ENCODE results near the gene MRPL39. TPM values are rescaled to one million over a fixed set of nuclear protein-coding genes. Genes with fewer than 3 reads are reported as not detected.

MRPL39 gene
- polyA plus RNA-seq, 6 donors from 2014 or later = 38.4 to 65.4 (median 53.7) TPM

- Mint-ChIP-seq H3K27me3 (no peaks in the 10 kb centered on the region), H3K9me3 (peaks cover 8 to 31% (median 27%) of the 10 kb centered on the region in 7 donors), H3K4me3 (peak overlapping the region in 1 of 8 donors; percentile 35), H3K36me3 (peaks cover 14 to 25% of the 10 kb centered on the region in 2 donors), H3K27ac (peak overlapping the region in 1 of 6 donors; percentile 51), H3K4me1 (peaks cover 0 to 9% (median 6%) of the 10 kb centered on the region in 3 donors)
- no peak for DNase-seq
- ATAC-seq (ENCODE audit: low read depth in 2 of 2) = no peak
Measured at GRCh38 chr21:25537174-25537573, 70.1 kb downstream of the MRPL39 start.

GRCh38 chr21:25536752-25537151 lies 70.5 kb downstream of the MRPL39 start:
- peaks cover 14 to 25% of the 10 kb centered on the region in 2 donors for H3K36me3 Mint-ChIP-seq
- H3K9me3 Mint-ChIP-seq = peaks cover 8 to 31% (median 27%) of the 10 kb centered on the region in 7 donors
- peak overlapping the region in 2 of 6 donors; percentile 51 to 65 for H3K27ac Mint-ChIP-seq
- no peaks in the 10 kb centered on the region for H3K27me3 Mint-ChIP-seq
- DNase-seq (no peak), ATAC-seq (ENCODE audit: low read depth in 2 of 2) (peak in 1 of 2 donors; percentile 49)
- no peak overlapping the region for H3K4me3 Mint-ChIP-seq
- H3K4me1 Mint-ChIP-seq = peaks cover 0 to 9% (median 6%) of the 10 kb centered on the region in 3 donors

GRCh38 chr21:25535849-25536248 lies 71.4 kb downstream of the MRPL39 start:
- ATAC-seq (ENCODE audit: low read depth in 2 of 2) (no peak), DNase-seq (no peak)
- H3K4me3 Mint-ChIP-seq = no peak overlapping the region
- no peaks in the 10 kb centered on the region for H3K27me3 Mint-ChIP-seq
- H3K27ac Mint-ChIP-seq = no peak overlapping the region
- H3K4me1 Mint-ChIP-seq = peaks cover 0 to 9% (median 6%) of the 10 kb centered on the region in 3 donors
- peaks cover 8 to 31% (median 27%) of the 10 kb centered on the region in 7 donors for H3K9me3 Mint-ChIP-seq
- H3K36me3 Mint-ChIP-seq = peaks cover 14 to 25% of the 10 kb centered on the region in 2 donors

Other genes with a start within 250 kb of the MRPL39 start
- 1 to 10 TPM; 2.3 to 6.8 (median 4.0) TPM for gene JAM2, start 31.8 kb upstream of the MRPL39 start, polyA plus RNA-seq (ENCODE audit: low read depth in 6 of 6)
- gene ATP5PF, start 127.4 kb upstream of the MRPL39 start, polyA plus RNA-seq (ENCODE audit: low read depth in 6 of 6) = 100 to 1,000 TPM; 264 to 368 (median 335) TPM
- 10 to 100 TPM; 16.3 to 31.3 (median 22.8) TPM for gene GABPA, start 127.5 kb upstream of the MRPL39 start, polyA plus RNA-seq (ENCODE audit: low read depth in 6 of 6)